ENCODE data around the gene DBI.

DNA sequence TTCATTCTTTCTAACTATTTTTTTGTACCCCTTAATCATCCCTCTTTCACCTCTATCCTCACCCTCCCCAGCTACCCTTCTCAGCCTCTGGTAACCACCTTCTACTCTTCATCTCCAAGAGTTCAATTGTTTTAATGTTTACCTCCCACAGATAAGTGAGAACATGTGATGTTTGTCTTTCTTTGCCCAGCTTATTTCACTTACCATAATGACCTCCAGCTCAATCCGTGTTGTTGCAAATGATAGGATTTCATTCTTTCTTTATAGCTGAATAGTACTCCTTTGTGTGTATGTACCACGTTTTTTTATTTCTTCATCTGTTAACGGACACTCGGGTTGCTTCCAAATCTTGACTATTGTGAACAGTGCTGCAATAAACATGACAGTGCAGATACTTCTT, 42.7 kb downstream of the DBI start:
- TF ChIP-seq, protein P1, sequence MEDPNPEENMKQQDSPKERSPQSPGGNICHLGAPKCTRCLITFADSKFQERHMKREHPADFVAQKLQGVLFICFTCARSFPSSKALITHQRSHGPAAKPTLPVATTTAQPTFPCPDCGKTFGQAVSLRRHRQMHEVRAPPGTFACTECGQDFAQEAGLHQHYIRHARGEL (CRISPR knock-in tag; IDR thresholded peaks at IDR 0.05) = no peak
- TF ChIP-seq, protein P2, sequence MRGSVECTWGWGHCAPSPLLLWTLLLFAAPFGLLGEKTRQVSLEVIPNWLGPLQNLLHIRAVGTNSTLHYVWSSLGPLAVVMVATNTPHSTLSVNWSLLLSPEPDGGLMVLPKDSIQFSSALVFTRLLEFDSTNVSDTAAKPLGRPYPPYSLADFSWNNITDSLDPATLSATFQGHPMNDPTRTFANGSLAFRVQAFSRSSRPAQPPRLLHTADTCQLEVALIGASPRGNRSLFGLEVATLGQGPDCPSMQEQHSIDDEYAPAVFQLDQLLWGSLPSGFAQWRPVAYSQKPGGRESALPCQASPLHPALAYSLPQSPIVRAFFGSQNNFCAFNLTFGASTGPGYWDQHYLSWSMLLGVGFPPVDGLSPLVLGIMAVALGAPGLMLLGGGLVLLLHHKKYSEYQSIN (CRISPR knock-in tag; IDR thresholded peaks at IDR 0.05; ENCODE audit: borderline replicate concordance) = no peak
- no peak for TF ChIP-seq JUNB (CRISPR knock-in tag; IDR thresholded peaks at IDR 0.05; ENCODE audit: borderline replicate concordance)
- TF ChIP-seq SMC3 (IDR thresholded peaks at IDR 0.05; ENCODE audit: low read length) = no peak
- TF ChIP-seq ZFP36 (IDR thresholded peaks at IDR 0.05; ENCODE audit: borderline replicate concordance, low read depth, low read length, partially characterized antibody) = no peak
- TF ChIP-seq POLR2A (IDR thresholded peaks at IDR 0.05; ENCODE audit: insufficient read depth in 1 of 2, low read depth in 2 of 2, low read length in 2 of 2) = no peak
- no peak for TF ChIP-seq U2AF2 (IDR thresholded peaks at IDR 0.05; ENCODE audit: low read depth, low read length)
- TF ChIP-seq KLF16 (CRISPR knock-in tag; IDR thresholded peaks at IDR 0.05) = no peak
- TF ChIP-seq ZNF263 (CRISPR knock-in tag; IDR thresholded peaks at IDR 0.05) = no peak
- TF ChIP-seq AGO2 (optimal IDR thresholded peaks at IDR 0.05; ENCODE audit: low read depth, low read length) = no peak
- no peak for TF ChIP-seq CBX5 (CRISPR knock-in tag; IDR thresholded peaks at IDR 0.05; ENCODE audit: borderline replicate concordance)
- TF ChIP-seq, protein P3, sequence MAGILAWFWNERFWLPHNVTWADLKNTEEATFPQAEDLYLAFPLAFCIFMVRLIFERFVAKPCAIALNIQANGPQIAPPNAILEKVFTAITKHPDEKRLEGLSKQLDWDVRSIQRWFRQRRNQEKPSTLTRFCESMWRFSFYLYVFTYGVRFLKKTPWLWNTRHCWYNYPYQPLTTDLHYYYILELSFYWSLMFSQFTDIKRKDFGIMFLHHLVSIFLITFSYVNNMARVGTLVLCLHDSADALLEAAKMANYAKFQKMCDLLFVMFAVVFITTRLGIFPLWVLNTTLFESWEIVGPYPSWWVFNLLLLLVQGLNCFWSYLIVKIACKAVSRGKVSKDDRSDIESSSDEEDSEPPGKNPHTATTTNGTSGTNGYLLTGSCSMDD (CRISPR knock-in tag; IDR thresholded peaks at IDR 0.05) = no peak
- TF ChIP-seq PHF8 (CRISPR knock-in tag; IDR thresholded peaks at IDR 0.05) = no peak

Measured in HepG2 (cell line).